Psoas muscle (tissue), 8 donors: ENCODE measurements around the gene AP2A2. TPM values are rescaled to one million over a fixed set of nuclear protein-coding genes. Genes with fewer than 3 reads are reported as not detected.
"Not testable (repeated sequence)": the region's sequence is repeated elsewhere in the genome, so short reads cannot be mapped to it uniquely, and the experiment has no call there.

Experiments used
- ATAC-seq, 4 donors: fragments of 200-7000 bp; cut with Tn5 transposase; one replicate each; pipeline ENCODE4 v1.9.1; 2020; ENCODE audit warnings: moderate library complexity in 3 of 4, mild to moderate bottlenecking in 2 of 4
- DNase-seq, 2 donors: peaks; one replicate each; pipeline ENCODE4 v3.0.0-alpha.2; 2020
- H3K27ac ChIP-seq: fragments of 200-600 bp; one replicate; pipeline ENCODE4 v1.8.0; 2022
- H3K27me3 ChIP-seq, 3 donors: fragments of 200-600 bp in 1 of 3; one replicate each; pipeline versions ENCODE4 v1.6.1 to v1.8.0; 2013 to 2022; ENCODE audit warnings: low read length in 2 of 3, mild to moderate bottlenecking in 2 of 3, moderate library complexity in 1 of 3; ENCODE audit not compliant: insufficient read depth in 3 of 3
- H3K36me3 ChIP-seq, 2 donors: fragments of 200-600 bp in 1 of 2; one replicate each; pipeline versions ENCODE4 v1.6.1 to v1.8.0; 2013 to 2022; ENCODE audit warnings: low read depth in 1 of 2, mild to moderate bottlenecking in 1 of 2, moderate library complexity in 1 of 2; ENCODE audit not compliant: insufficient read depth in 1 of 2
- H3K4me1 ChIP-seq: fragments of 200-600 bp; one replicate; pipeline ENCODE4 v1.8.0; 2022
- H3K4me3 ChIP-seq: fragments of 200-600 bp; one replicate; pipeline ENCODE4 v1.8.0; 2022; ENCODE audit warnings: mild to moderate bottlenecking
- H3K9me3 ChIP-seq: fragments of 200-600 bp; one replicate; pipeline ENCODE4 v1.8.0; 2022
- WGBS, 3 donors: extraction: QIAGEN DNeasy Blood & Tissue Kit; methylation state at CpG; one replicate each; pipeline versions ENCODE4 v1.1.6 to v1.1.7; 2013; 5-methylcytosine and 5-hydroxymethylcytosine counted together
- intact Hi-C, 2 donors: fragments of 100-400 bp; cut with DNase I; formaldehyde crosslinking; loops; one replicate each; pipeline versions ENCODE4 v1.11.0 to v1.14.2; 2022
- polyA plus RNA-seq, 3 donors: library from polyadenylated mRNA; stranded (reverse); fragments of 200-250 nt; gene quantifications; one replicate each; pipeline ENCODE4 v1.2.3, GENCODE V29; 2013
- total RNA-seq, 4 donors: library from RNA; stranded (reverse); fragmentation: NEBNext Ultra II Directional in 2 of 4; extraction: Animal tissue kit (Norgen Biotek cat#: 25700) in 2 of 4; gene quantifications; one replicate each; pipeline versions ENCODE4 v1.2.1 to v1.2.4, GENCODE V29; 2021 to 2023
- TF ChIP-seq, protein P1 (sequence below): fragments of 200-600 bp; IDR thresholded peaks from one replicate; pipeline ENCODE4 v1.8.0; 2022; ENCODE audit warnings: antibody characterized with exemption
- donor health status: healthy with polysubstance abuse.
- donor health status: DM: no; HTN: no; CAD: no; lungs with moderate emphysema.
- donor health status: Bipolar disorder and iron deficiency.
- donor health status: healthy.
- donor health status: DM: yes; HTN: yes; CAD: no.
- donor health status: DM: no; HTN: no; CAD: no.
- donor health status: DM: no; HTN: no; CAD: no.
- donor health status: DM: yes; HTN: yes; CAD: no.

The AP2A2 gene
- total and polyA plus RNA-seq, 7 donors, result 15.9 to 31.4 (median 26.5) TPM

DNA sequence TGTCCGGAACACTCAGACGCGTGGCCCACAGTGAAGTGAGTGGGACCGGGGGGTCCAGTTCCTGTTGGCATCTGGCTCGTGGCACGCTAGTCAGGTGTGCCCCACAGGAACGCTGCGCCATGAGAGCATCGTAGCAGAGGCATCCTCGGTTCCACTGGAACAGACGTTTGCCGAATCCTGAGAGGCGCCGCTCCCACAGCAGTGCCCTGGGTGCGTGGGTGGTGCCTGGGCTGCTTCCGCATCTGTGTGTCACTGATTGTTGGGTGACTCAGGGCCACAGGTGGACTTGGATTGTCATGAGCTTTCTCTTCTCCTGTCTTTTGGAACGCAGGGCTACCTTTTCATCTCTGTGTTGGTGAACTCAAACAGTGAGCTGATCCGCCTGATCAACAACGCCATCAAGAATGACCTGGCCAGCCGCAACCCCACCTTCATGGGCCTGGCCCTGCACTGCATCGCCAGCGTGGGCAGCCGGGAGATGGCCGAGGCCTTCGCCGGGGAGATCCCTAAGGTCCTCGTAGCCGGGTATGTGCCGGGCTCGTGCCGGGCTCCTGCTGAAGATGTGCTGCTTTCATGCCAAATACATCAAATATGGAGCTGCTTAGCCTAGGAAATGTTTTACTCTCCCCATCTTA is 46.2 kb downstream of the AP2A2 start:
- DNase-seq, result no peak
- TF ChIP-seq, protein P1, sequence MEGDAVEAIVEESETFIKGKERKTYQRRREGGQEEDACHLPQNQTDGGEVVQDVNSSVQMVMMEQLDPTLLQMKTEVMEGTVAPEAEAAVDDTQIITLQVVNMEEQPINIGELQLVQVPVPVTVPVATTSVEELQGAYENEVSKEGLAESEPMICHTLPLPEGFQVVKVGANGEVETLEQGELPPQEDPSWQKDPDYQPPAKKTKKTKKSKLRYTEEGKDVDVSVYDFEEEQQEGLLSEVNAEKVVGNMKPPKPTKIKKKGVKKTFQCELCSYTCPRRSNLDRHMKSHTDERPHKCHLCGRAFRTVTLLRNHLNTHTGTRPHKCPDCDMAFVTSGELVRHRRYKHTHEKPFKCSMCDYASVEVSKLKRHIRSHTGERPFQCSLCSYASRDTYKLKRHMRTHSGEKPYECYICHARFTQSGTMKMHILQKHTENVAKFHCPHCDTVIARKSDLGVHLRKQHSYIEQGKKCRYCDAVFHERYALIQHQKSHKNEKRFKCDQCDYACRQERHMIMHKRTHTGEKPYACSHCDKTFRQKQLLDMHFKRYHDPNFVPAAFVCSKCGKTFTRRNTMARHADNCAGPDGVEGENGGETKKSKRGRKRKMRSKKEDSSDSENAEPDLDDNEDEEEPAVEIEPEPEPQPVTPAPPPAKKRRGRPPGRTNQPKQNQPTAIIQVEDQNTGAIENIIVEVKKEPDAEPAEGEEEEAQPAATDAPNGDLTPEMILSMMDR, result no peak
- Histone ChIP-seq H3K27ac (no peak overlapping the region), H3K36me3 (peaks cover 0 to 45% of the 10 kb centered on the region in 2 donors), H3K4me3 (no peak overlapping the region), H3K27me3 (no peaks in the 10 kb centered on the region), H3K4me1 (peaks cover 7% of the 10 kb centered on the region), H3K9me3 (no peaks in the 10 kb centered on the region)
- no peak for ATAC-seq
- 93 to 96% (median 95%) methylated on average over 31 of the region's 31 CpGs for WGBS, 3 donors
- intact Hi-C loops, result no loop called here

GRCh38 chr11:972523-973211 is 47.0 kb downstream of the AP2A2 start:
- Histone ChIP-seq H3K9me3 (no peaks in the 10 kb centered on the region), H3K27me3 (no peaks in the 10 kb centered on the region), H3K36me3 (peaks cover 0 to 52% of the 10 kb centered on the region in 2 donors), H3K4me1 (peaks cover 15% of the 10 kb centered on the region), H3K27ac (no peak overlapping the region), H3K4me3 (no peak overlapping the region)
- no peak for ATAC-seq
- TF ChIP-seq, protein P1, result no peak
- 93 to 97% (median 96%) methylated on average over 26 of the region's 26 CpGs for WGBS, 3 donors
- no peak for DNase-seq
- intact Hi-C loops, result no loop called here

- 87 to 97% (median 97%) methylated on average over 11 of the region's 11 CpGs for WGBS, 3 donors
- ATAC-seq, result no peak
- Histone ChIP-seq H3K4me1 (peaks cover 21% of the 10 kb centered on the region), H3K9me3 (no peaks in the 10 kb centered on the region), H3K27me3 (no peaks in the 10 kb centered on the region), H3K36me3 (peaks cover 0 to 55% of the 10 kb centered on the region in 2 donors), H3K27ac (no peak overlapping the region), H3K4me3 (no peak overlapping the region)
- DNase-seq, result no peak
- intact Hi-C loops, result no loop called here
- TF ChIP-seq, protein P1, result no peak
Measured at GRCh38 chr11:973237-973636, 47.6 kb downstream of the AP2A2 start.

GRCh38 chr11:975376-975775 is 49.7 kb downstream of the AP2A2 start:
- H3K36me3 ChIP-seq, result peaks cover 0 to 49% of the 10 kb centered on the region in 2 donors
- H3K4me3 ChIP-seq, H3K9me3 ChIP-seq, DNase-seq, H3K27me3 ChIP-seq, H3K27ac ChIP-seq, ATAC-seq: not testable (repeated sequence)
- peaks cover 35% of the 10 kb centered on the region for H3K4me1 ChIP-seq
- intact Hi-C loops, result loop anchor here (5.0 kb wide), 3 partner anchors 48 to 77 kb away; partner anchors contain the start of genes AP2A2 (in 2 of the 2) and CHID1 (in 1 of the 2)
- 86 to 95% (median 89%) methylated on average over 41 of the region's 41 CpGs for WGBS, 3 donors

- Histone ChIP-seq H3K9me3 (no peaks in the 10 kb centered on the region), H3K27ac (no peak overlapping the region), H3K27me3 (no peaks in the 10 kb centered on the region), H3K36me3 (peaks cover 0 to 47% of the 10 kb centered on the region in 2 donors), H3K4me1 (peaks cover 39% of the 10 kb centered on the region), H3K4me3 (no peak overlapping the region)
- DNase-seq, result no peak
- no peak for ATAC-seq
- 80 to 83% (median 82%) methylated on average over 15 of the region's 15 CpGs for WGBS, 3 donors
- intact Hi-C loops, result loop anchor here (5.0 kb wide), 3 partner anchors 49 to 76 kb away; partner anchors contain the start of genes AP2A2 (in 2 of the 2) and CHID1 (in 1 of the 2)
- TF ChIP-seq, protein P1, result no peak
Measured at GRCh38 chr11:975827-976226, 50.2 kb downstream of the AP2A2 start.
